ENCODE results near the gene CLCA1.

GRCh38 chr1:86507935-86508582 is 39.3 kb downstream of the CLCA1 start:
- TF ChIP-seq CTCF (IDR thresholded peaks at IDR 0.05; ENCODE audit: low read length) (peak; percentile 57), EZH2 (IDR thresholded peaks at IDR 0.05; ENCODE audit: borderline replicate concordance, low read length) (no peak)

Data from OCI-LY1 (cell line).